HepG2 (cell line): ENCODE results near the gene SLIRP.

Experiments used
- CAMTA2 ChIP-seq: sonication (generic); formaldehyde crosslinking; IDR thresholded peaks from 2 replicates; pipeline ENCODE4 v1.4.0; 2020; ENCODE audit warnings: mild to moderate bottlenecking, missing genetic modification reagents, borderline replicate concordance
- CC2D1A ChIP-seq: sonication (generic); formaldehyde crosslinking; IDR thresholded peaks from 2 replicates; pipeline ENCODE4 v1.8.1; 2023; ENCODE audit warnings: mild to moderate bottlenecking, missing genetic modification reagents
- CREB1 ChIP-seq, 2 experiments: fragments of 450-650 bp in 1 of 2; IDR thresholded peaks; 2 replicates each; pipeline ENCODE4 v1.6.1; 2016 to 2017; ENCODE audit warnings: control low read depth in 1 of 2, mild to moderate bottlenecking in 1 of 2, missing compliant biosample characterization in 1 of 2, missing genetic modification characterization in 1 of 2
- EZH2 ChIP-seq: conservative IDR thresholded peaks from 2 replicates; pipeline ENCODE4 v1.6.1; 2012; ENCODE audit warnings: mild to moderate bottlenecking, low read depth, low read length, moderate library complexity
- RXRA ChIP-seq: sonication (generic); formaldehyde crosslinking; IDR thresholded peaks from 2 replicates; pipeline ENCODE4 v1.5.1; 2020; ENCODE audit warnings: missing genetic modification reagents
- SRSF1 ChIP-seq: fragments of 200-400 bp; formaldehyde crosslinking; optimal IDR thresholded peaks from 2 replicates; pipeline ENCODE3; 2017; ENCODE audit warnings: mild to moderate bottlenecking, low read depth, low read length, moderate library complexity
- TAF1 ChIP-seq: sonication (generic); formaldehyde crosslinking; IDR thresholded peaks from 2 replicates; pipeline ENCODE4 v1.4.0; 2020; ENCODE audit warnings: missing genetic modification reagents
- ZNF557 ChIP-seq: sonication (generic); formaldehyde crosslinking; IDR thresholded peaks from 2 replicates; pipeline ENCODE4 v1.4.0; 2020; ENCODE audit warnings: missing genetic modification reagents
- TF ChIP-seq, protein P1 (sequence below): sonication (generic); formaldehyde crosslinking; IDR thresholded peaks from 2 replicates; pipeline ENCODE4 v1.8.1; 2023; ENCODE audit warnings: mild to moderate bottlenecking, inconsistent platforms, moderate library complexity, missing genetic modification reagents, borderline replicate concordance
- TF ChIP-seq, protein P2 (sequence below): sonication (generic); formaldehyde crosslinking; conservative IDR thresholded peaks from 2 replicates; pipeline ENCODE4 v1.4.0; 2020; ENCODE audit warnings: missing genetic modification reagents

DNA sequence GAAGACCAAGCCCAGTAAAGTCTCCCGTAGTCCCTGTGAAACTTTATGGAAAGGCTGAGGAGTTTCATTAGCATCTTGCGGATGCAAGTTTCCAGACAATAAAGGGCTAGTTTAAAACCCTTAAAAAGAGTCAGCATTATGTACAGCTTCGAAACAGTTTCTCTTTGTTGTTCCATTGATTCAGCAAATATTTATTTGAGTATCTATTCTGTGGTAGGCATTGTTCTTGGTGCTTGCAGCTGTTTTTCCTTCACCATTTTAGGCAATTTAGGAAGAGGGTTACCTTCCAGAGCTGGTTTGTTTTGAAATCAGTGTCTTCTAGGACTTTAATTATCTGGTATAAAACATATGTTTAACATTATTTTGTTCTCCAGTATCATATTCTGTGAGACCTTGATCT lies 1.5 kb downstream of the SLIRP start:
- TF ChIP-seq CC2D1A (CRISPR knock-in tag): no peak
- TF ChIP-seq TAF1: no peak
- TF ChIP-seq CAMTA2 (CRISPR knock-in tag): no peak
- TF ChIP-seq SRSF1: no peak
- TF ChIP-seq CREB1 (IDR thresholded peaks at IDR 0.05): no peak
- no peak for TF ChIP-seq CREB1 (CRISPR knock-in tag; IDR thresholded peaks at IDR 0.05)
- TF ChIP-seq EZH2: no peak
- TF ChIP-seq RXRA (CRISPR knock-in tag): no peak
- no peak for TF ChIP-seq ZNF557 (CRISPR knock-in tag)
- TF ChIP-seq, protein P1, sequence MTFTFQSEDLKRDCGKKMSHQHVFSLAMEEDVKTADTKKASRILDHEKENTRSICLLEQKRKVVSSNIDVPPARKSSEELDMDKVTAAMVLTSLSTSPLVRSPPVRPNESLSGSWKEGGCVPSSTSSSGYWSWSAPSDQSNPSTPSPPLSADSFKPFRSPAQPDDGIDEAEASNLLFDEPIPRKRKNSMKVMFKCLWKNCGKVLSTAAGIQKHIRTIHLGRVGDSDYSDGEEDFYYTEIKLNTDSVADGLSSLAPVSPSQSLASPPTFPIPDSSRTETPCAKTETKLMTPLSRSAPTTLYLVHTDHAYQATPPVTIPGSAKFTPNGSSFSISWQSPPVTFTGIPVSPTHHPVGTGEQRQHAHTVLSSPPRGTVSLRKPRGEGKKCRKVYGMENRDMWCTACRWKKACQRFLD (CRISPR knock-in tag): no peak
- TF ChIP-seq, protein P2, sequence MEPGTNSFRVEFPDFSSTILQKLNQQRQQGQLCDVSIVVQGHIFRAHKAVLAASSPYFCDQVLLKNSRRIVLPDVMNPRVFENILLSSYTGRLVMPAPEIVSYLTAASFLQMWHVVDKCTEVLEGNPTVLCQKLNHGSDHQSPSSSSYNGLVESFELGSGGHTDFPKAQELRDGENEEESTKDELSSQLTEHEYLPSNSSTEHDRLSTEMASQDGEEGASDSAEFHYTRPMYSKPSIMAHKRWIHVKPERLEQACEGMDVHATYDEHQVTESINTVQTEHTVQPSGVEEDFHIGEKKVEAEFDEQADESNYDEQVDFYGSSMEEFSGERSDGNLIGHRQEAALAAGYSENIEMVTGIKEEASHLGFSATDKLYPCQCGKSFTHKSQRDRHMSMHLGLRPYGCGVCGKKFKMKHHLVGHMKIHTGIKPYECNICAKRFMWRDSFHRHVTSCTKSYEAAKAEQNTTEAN (CRISPR knock-in tag): no peak
